IMR-90 (cell line): ENCODE results near the gene DIPK1B. TPM values are rescaled to one million over a fixed set of nuclear protein-coding genes. Genes with fewer than 3 reads are reported as not detected.

Source experiments
- ATAC-seq: fragments of 200-7000 bp; cut with Tn5 transposase; 2 replicates; pipeline ENCODE4 v1.9.1; 2020; ENCODE audit warnings: low read depth, mild to moderate bottlenecking, moderate library complexity
- BruUV-seq: library from RNA; stranded (reverse); fragments of 400-500 nt; replicated peaks from 2 replicates; lab custom pipeline; 2021; lab: Mats Ljungman, UMichigan
- CTCF ChIA-PET: fragments of 300-600 bp; formaldehyde crosslinking; extraction: SDS; loops from one replicate; lab custom pipeline; 2021; ENCODE audit warnings: antibody characterized with exemption; lab: Yijun Ruan, JAX
- POLR2A ChIA-PET: fragments of 300-600 bp; sonication (Branson Sonifier 250); formaldehyde crosslinking; loops from one replicate; lab custom pipeline; 2022; ENCODE audit warnings: antibody characterized with exemption; ENCODE audit not compliant: unreplicated experiment; lab: Charles Lee
- DNase-seq: peaks from one replicate; pipeline ENCODE4 v3.0.0; 2013
- H2AFZ ChIP-seq: replicated peaks from 2 replicates; pipeline ENCODE3; 2013; ENCODE audit warnings: low read length, mild to moderate bottlenecking; ENCODE audit not compliant: poor library complexity
- H2AK5ac ChIP-seq: 2 replicates; pipeline ENCODE4 v1.6.1; 2013; ENCODE audit warnings: low read depth, low read length, inconsistent platforms
- H2AK9ac ChIP-seq: replicated peaks from 2 replicates; pipeline ENCODE3; 2013; ENCODE audit warnings: mild to moderate bottlenecking, low read depth, low read length, moderate library complexity; ENCODE audit not compliant: poor library complexity
- H2BK120ac ChIP-seq: 2 replicates; pipeline ENCODE4 v1.6.1; 2013; ENCODE audit warnings: low read depth, low read length, inconsistent platforms
- H2BK15ac ChIP-seq: 3 replicates; pipeline ENCODE4 v1.6.1; 2013; ENCODE audit warnings: low read depth, low read length, inconsistent platforms
- H2BK20ac ChIP-seq: 2 replicates; pipeline ENCODE4 v1.6.1; 2013; ENCODE audit warnings: low read depth, mild to moderate bottlenecking, inconsistent platforms, low read length, moderate library complexity
- H2BK5ac ChIP-seq: 2 replicates; pipeline ENCODE4 v1.6.1; 2013; ENCODE audit warnings: mild to moderate bottlenecking, low read depth, low read length, inconsistent platforms; ENCODE audit not compliant: poor library complexity, severe bottlenecking
- H3K14ac ChIP-seq: replicated peaks from 2 replicates; pipeline ENCODE4 v1.6.1; 2013; ENCODE audit warnings: low read depth, low read length, inconsistent platforms
- H3K18ac ChIP-seq: 2 replicates; pipeline ENCODE4 v1.6.1; 2013; ENCODE audit warnings: low read depth, low read length, control low read depth
- H3K23ac ChIP-seq: 2 replicates; pipeline ENCODE4 v1.6.1; 2013; ENCODE audit warnings: low read depth, low read length, inconsistent platforms
- H3K27ac ChIP-seq: 2 replicates; pipeline ENCODE4 v1.5.1; 2013; ENCODE audit warnings: mild to moderate bottlenecking, control low read depth, low read length; ENCODE audit not compliant: insufficient read depth
- H3K27me3 ChIP-seq: 2 replicates; pipeline ENCODE4 v1.6.1; 2013; ENCODE audit warnings: low read length; ENCODE audit not compliant: control insufficient read depth, insufficient read depth
- H3K36me3 ChIP-seq: 2 replicates; pipeline ENCODE4 v1.6.1; 2013; ENCODE audit warnings: low read length, mixed read lengths; ENCODE audit not compliant: control insufficient read depth, insufficient read depth
- H3K4ac ChIP-seq: 2 replicates; pipeline ENCODE4 v1.6.1; 2013; ENCODE audit warnings: low read depth, low read length, inconsistent platforms
- H3K4me1 ChIP-seq: 2 replicates; pipeline ENCODE4 v1.6.1; 2013; ENCODE audit warnings: low read length, mixed read lengths; ENCODE audit not compliant: control insufficient read depth, insufficient read depth
- H3K4me2 ChIP-seq: 2 replicates; pipeline ENCODE4 v1.6.1; 2013; ENCODE audit warnings: low read depth, mild to moderate bottlenecking, control low read depth, low read length, moderate library complexity
- H3K4me3 ChIP-seq: 2 replicates; pipeline ENCODE4 v1.5.1; 2013; ENCODE audit warnings: low read depth, mild to moderate bottlenecking, control low read depth, low read length, moderate library complexity; ENCODE audit not compliant: insufficient read depth
- H3K56ac ChIP-seq: 2 replicates; pipeline ENCODE4 v1.6.1; 2013; ENCODE audit warnings: low read length, inconsistent platforms; ENCODE audit not compliant: insufficient read depth; ENCODE audit errors: extremely low read depth
- H3K79me1 ChIP-seq, 2 experiments: 2 replicates each; pipeline ENCODE4 v1.6.1; 2013; ENCODE audit warnings: low read length in 2 of 2, inconsistent platforms in 1 of 2, low read depth in 1 of 2
- H3K9ac ChIP-seq: 2 replicates; pipeline ENCODE4 v1.6.1; 2013; ENCODE audit warnings: low read depth, low read length, control low read depth
- H3K9me1 ChIP-seq: 2 replicates; pipeline ENCODE4 v1.6.1; 2013; ENCODE audit warnings: low read length, inconsistent platforms; ENCODE audit not compliant: insufficient read depth
- H3K9me3 ChIP-seq: 2 replicates; pipeline ENCODE4 v1.6.1; 2013; ENCODE audit warnings: low read length; ENCODE audit not compliant: control insufficient read depth, insufficient read depth
- H4K20me1 ChIP-seq: 2 replicates; pipeline ENCODE4 v1.6.1; 2013; ENCODE audit warnings: low read length, inconsistent platforms; ENCODE audit not compliant: insufficient read depth
- H4K5ac ChIP-seq: 2 replicates; pipeline ENCODE4 v1.6.1; 2013; ENCODE audit warnings: mild to moderate bottlenecking, low read depth, low read length, control low read depth
- H4K8ac ChIP-seq, 2 experiments: 2 replicates each; pipeline ENCODE4 v1.6.1; 2013; ENCODE audit warnings: low read depth in 2 of 2, low read length in 2 of 2, control low read depth in 1 of 2, inconsistent platforms in 1 of 2
- H4K91ac ChIP-seq: 2 replicates; pipeline ENCODE4 v1.6.1; 2013; ENCODE audit warnings: low read depth, low read length, inconsistent platforms; ENCODE audit not compliant: insufficient read depth
- USF2 ChIP-seq: fragments of 150-350 bp; IDR thresholded peaks from 2 replicates; pipeline ENCODE4 v1.6.1; 2017; ENCODE audit warnings: mild to moderate bottlenecking, antibody characterized with exemption, low read length, low read depth
- WGBS, 2 experiments: methylation state at CpG; one replicate each; pipeline versions ENCODE4 v1.1.5 to v1.1.7; 2013; ENCODE audit warnings: missing lambda C conversion rate in 2 of 2; ENCODE audit not compliant: insufficient read length in 1 of 2; ENCODE audit errors: extremely low coverage in 2 of 2; 5-methylcytosine and 5-hydroxymethylcytosine counted together
- dilution Hi-C: fragments of 300-500 bp; cut with HindIII; formaldehyde crosslinking; loops from one replicate; pipeline ENCODE4 v1.14.3; 2018; ENCODE audit warnings: low sequenced_read_pairs; ENCODE audit not compliant: unreplicated experiment
- in situ Hi-C: fragments of 300-500 bp; cut with MboI; formaldehyde crosslinking; loops from 3 replicates; pipeline ENCODE4 v1.14.3; 2019; ENCODE audit warnings: low sequenced_read_pairs, inconsistent platforms, mixed read lengths
- intact Hi-C: fragments of 100-400 bp; cut with micrococcal nuclease; formaldehyde crosslinking; loops from 2 replicates; pipeline ENCODE4 v1.10.0; 2022
- polyA plus RNA-seq, 3 experiments: library from polyadenylated mRNA; depleted of rRNA; stranded (reverse); fragments of >200 nt; gene quantifications; 2 replicates each; pipeline ENCODE4 v1.2.3, GENCODE V29; 2012; ENCODE audit warnings: low replicate concordance in 1 of 3
- total RNA-seq: library from RNA; depleted of rRNA; stranded (reverse); fragments of >200 nt; gene quantifications from 2 replicates; pipeline ENCODE4 v1.2.3, GENCODE V29; 2012

The DIPK1B gene
- total and polyA plus RNA-seq, 2 of the 4 experiments (the other 2 are of a cell fraction): 3.4 to 7.1 TPM

GRCh38 chr9:136723362-136723976 lies 11.1 kb downstream of the DIPK1B start:
- no peak overlapping the region for H3K4ac ChIP-seq
- H3K9me3 ChIP-seq: no peaks in the 10 kb centered on the region
- H3K4me2 ChIP-seq: no peak overlapping the region
- H3K9me1 ChIP-seq: peaks cover 19% of the 10 kb centered on the region
- no peak overlapping the region for H3K56ac ChIP-seq
- no peak overlapping the region for H2AFZ ChIP-seq
- H3K4me3 ChIP-seq: no peak overlapping the region
- ChIA-PET CTCF (no interaction called here), POLR2A (no interaction called here)
- no peak overlapping the region for H2AK5ac ChIP-seq
- H2AK9ac ChIP-seq: no peak overlapping the region
- H4K8ac ChIP-seq: no peak overlapping the region
- H2BK120ac ChIP-seq: no peak overlapping the region
- in situ Hi-C loops (no loop called here), dilution Hi-C loops (no loop called here), intact Hi-C loops (no loop called here)
- no peak for TF ChIP-seq USF2
- no peak overlapping the region for H2BK20ac ChIP-seq
- ATAC-seq: no peak
- no peaks in the 10 kb centered on the region for H3K27me3 ChIP-seq
- H3K9ac ChIP-seq: no peak overlapping the region
- H3K18ac ChIP-seq: no peak overlapping the region
- H3K4me1 ChIP-seq: peaks cover 21% of the 10 kb centered on the region
- H3K23ac ChIP-seq: no peak overlapping the region
- H3K79me1 ChIP-seq: peaks cover 11 to 53% of the 10 kb centered on the region in 2 experiments
- no peak for DNase-seq
- H4K5ac ChIP-seq: no peak overlapping the region
- H3K14ac ChIP-seq: no peak overlapping the region
- no TSS peak for BruUV-seq
- no peak overlapping the region for H2BK5ac ChIP-seq
- WGBS, 2 experiments: 95% methylated on average over 24 of the region's 32 CpGs; no CpG with 5 or more reads in 1 of the 2 experiments
- H4K91ac ChIP-seq: no peak overlapping the region
- H4K20me1 ChIP-seq: peaks cover 81% of the 10 kb centered on the region
- peaks cover 51% of the 10 kb centered on the region for H3K36me3 ChIP-seq
- no peak overlapping the region for H2BK15ac ChIP-seq
- no peak overlapping the region for H3K27ac ChIP-seq
